Ecto neural progenitor cell (in vitro differentiated cells): ENCODE results near the gene PARD6A.

Experiments used
- DNase-seq: peaks from one replicate; pipeline ENCODE4 v3.0.0-alpha.2; 2018; ENCODE audit warnings: low spot score

The PARD6A gene

DNA sequence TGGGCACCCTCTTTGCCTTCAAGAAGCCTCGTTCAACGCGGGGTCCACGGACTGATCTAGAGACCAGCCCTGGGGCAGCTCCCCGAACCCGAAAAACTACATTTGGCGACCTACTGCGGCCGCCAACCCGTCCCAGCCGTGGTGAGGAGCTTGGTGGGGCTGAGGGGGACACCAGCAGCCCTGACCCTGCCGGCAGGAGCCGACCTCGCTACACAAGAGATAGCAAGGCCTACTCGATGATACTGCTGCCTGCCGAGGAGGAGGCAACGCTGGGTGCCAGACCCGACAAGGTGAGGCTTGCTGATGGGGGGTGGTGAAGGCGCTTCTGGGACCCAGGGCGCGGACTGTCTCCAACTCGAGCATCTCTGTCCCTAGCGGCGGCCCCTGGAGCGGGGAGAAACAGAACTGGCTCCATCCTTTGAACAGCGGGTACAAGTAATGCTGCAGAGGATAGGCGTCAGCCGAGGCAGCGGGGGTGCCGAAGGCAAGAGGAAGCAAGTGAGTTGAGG is 6.3 kb upstream of the PARD6A start:
- no peak for DNase-seq

DNA sequence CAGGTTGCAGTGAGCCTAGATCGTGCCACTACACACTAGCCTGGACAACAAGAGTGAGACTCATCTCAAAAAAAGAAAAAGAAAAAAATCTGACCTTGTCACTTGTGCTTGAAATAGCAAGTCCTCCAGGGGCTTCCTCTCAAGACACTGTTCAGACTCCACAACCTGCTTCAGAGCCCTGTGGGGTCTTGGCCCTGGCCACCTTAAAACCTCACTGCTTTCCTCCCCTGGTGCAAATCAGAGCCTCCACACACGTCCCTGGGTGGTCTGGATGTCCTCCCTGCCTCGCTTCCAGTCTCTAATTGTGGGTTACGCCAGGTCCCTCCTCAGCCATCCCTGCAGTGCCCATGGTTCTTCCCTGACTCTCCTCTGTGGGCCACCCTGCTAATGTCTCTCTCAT is 5.4 kb upstream of the PARD6A start:
- DNase-seq = no peak

- no peak for DNase-seq
These were observed 4.3 kb upstream of the PARD6A start for GRCh38 chr16:67656344-67657016.

GRCh38 chr16:67657017-67657608 is 3.6 kb upstream of the PARD6A start:
- no peak for DNase-seq

GRCh38 chr16:67657751-67658518 is 2.8 kb upstream of the PARD6A start:
- DNase-seq = no peak

GRCh38 chr16:67658849-67659674 is 1.7 kb upstream of the PARD6A start:
- DNase-seq = no peak

DNA sequence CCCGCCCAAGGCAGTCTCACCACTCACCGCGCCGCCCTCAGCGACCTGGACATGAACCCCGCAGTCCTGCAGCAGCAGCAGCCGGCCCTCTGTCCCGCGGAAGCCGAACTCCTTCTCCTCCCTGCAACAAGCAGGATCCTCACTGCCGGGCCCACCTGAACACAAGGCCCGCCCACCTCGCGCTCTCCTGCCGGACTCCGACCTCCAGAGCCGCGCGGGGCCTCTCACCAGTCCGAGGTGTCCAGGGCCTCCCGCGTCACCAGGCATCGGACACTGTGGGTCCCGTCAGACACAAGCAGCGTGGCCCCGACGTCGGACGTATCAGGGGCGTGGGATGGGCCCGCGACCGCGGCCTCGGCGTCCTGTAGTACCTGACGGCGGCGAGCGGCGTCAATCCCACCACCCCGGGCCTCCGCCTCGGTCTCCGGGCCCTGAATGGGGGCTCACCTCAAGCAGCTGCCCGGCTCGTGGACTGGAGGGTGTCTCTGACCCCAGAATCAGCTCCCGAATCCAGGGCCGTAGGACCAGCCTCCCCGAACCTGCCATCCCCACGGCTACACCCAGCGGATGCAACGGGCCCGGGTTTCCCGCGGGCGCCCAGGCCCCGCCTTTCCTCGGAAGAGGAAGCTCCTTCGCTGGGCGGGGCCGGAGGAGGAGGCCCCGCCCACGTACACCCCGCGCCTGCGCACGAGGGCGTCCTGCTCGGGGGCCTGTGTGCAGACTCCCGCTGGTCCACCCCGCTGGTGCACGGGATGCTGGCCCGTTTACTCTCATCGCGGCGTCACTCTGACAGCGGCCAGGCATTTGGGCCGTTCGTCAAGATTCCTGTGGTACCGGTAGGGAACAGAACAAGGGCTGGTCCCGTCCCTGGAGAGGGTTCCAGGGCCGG is 841 bp upstream of the PARD6A start, which contains the start of gene ACD:
TSS of gene ACD (minus strand) at position 586 of the 889 bp plus-strand sequence. CDS start at position 546, 40 bp downstream.
- peak; percentile 95 for DNase-seq

GRCh38 chr16:67661101-67661761 is 471 bp downstream of the PARD6A start:
- peak; percentile 69 for DNase-seq

DNA sequence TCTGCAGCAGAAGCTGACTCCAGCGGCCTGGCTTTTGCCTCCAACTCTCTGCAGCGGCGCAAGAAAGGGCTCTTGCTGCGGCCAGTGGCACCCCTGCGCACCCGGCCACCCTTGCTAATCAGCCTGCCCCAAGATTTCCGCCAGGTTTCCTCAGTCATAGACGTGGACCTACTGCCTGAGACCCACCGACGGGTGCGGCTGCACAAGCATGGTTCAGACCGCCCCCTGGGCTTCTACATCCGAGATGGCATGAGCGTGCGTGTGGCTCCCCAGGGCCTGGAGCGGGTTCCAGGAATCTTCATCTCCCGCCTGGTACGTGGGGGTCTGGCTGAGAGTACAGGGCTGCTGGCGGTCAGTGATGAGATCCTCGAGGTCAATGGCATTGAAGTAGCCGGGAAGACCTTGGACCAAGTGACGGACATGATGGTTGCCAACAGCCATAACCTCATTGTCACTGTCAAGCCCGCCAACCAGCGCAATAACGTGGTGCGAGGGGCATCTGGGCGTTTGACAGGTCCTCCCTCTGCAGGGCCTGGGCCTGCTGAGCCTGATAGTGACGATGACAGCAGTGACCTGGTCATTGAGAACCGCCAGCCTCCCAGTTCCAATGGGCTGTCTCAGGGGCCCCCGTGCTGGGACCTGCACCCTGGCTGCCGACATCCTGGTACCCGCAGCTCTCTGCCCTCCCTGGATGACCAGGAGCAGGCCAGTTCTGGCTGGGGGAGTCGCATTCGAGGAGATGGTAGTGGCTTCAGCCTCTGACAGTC is 1.3 kb downstream of the PARD6A start:
- DNase-seq = no peak

- DNase-seq = no peak
These were observed 1.9 kb downstream of the PARD6A start for GRCh38 chr16:67662653-67663010.

DNA sequence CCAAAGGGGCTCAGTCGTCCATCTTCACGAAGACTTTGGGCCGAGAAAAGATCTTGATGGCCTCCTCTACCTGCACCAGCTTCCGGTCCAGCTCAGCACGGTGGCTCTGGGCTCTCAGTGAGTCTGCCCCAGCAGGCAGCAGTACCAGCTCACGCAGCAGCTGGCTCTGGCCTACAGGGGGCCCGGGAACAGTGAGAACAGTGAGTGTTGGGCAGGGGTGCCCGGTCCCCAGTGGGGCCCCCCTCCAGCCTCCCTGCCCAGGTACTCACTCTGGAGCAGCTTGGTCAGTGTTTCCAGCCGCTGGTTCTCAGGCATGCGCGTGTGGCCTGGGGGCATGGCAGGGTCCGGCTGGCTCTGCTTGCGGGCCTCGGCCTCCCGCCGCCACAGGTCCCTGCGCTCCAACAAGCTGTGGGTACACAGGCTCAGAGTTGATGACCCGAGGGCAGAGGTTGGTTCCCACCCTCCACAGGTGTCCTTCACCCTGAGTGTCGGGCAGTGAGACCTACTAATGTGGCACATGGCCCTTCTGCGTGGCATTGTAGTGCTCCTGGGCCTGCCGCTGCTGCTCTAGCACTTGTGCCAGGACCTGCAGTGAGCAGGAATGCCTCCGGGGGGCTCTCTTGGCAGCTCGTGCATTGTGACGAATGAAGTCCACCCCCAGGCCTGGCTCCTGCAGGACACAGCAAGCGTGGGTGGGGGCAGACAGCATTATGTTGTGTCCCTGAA is 2.6 kb downstream of the PARD6A start:
- DNase-seq = peak; percentile 68

DNA sequence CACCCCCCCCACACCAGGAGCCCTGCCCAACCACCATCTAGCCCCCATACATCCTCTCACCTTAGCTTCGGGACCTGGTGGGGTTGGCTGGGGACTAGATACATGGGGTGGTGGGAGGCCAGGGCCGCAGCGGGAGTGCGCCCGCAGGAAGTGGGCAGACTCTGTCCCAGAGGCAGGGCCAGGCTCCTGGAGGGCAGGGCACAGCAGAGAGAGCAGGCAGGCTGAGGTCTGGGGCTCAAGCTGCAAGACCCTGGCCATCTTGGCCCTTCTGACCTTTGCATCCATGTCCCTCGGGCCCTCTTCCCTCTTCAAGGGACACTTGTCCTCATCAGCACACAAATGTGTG is 3.1 kb downstream of the PARD6A start:
- DNase-seq = no peak

DNA sequence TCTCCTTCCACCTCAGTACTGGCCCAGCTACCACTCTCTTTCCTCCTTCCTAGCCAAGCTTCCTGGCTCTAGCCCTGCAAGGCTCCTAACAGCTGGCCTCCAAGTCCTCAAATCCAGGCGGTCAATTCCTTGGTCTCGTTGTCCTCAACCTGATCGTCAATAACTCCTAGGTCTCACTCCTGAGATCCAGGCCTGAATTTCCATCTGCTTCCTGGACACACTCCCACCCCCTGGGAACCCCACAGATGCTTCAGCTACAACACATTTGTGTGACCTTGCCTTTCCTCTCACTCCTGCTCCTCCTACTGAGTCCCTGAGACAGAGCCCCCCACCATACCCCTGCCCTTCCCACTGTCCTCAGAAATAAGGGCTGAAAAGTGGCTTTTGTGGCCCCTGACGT is 3.5 kb downstream of the PARD6A start:
- no peak for DNase-seq

- DNase-seq = no peak
These were observed 4.1 kb downstream of the PARD6A start for GRCh38 chr16:67664871-67665270.

DNA sequence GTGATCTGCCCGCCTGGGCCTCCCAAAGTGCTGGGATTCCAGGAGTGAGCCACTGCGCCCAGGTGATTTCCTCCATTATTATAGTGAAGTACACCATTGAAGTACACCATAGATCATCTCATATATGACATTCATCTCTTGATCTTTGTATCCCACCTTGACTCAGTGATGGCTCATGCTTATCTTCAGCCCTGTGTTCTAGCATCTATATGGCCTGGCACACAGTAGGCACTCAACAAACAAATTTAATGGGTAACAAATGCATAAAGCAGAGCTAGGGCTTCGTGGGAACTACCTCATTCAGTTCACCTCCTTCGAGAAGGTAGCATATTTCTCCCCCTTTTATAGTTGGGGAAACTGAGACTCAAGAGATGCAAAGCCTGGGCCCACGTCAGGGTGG is 4.8 kb downstream of the PARD6A start:
- DNase-seq = no peak

GRCh38 chr16:67666032-67666551 is 5.3 kb downstream of the PARD6A start:
- peak; percentile 82 for DNase-seq

- peak; percentile 94 for DNase-seq
These were observed 6.0 kb downstream of the PARD6A start, which contains the start of the genes C16orf86 and ENKD1 for GRCh38 chr16:67666559-67667452. TSS of gene C16orf86 (plus strand) at chr16:67666814. CDS start at chr16:67666971, 157 bp downstream. TSS of gene ENKD1 (minus strand) at chr16:67666750. CDS start at chr16:67666442, 308 bp downstream.

- no peak for DNase-seq
These were observed 6.7 kb downstream of the PARD6A start for GRCh38 chr16:67667453-67667816.
